GM21390 (cell line): ENCODE measurements around the gene SELENOO.
A peak's percentile ranks its signal among the peaks of the same experiment; 100 is the strongest.
"Not testable (repeated sequence)": the region's sequence is repeated elsewhere in the genome, so short reads cannot be mapped to it uniquely, and the experiment has no call there.

Experiments
- ATAC-seq: cut with Tn5 transposase; IDR thresholded peaks from one replicate; pipeline ENCODE4 v1.9.1; 2021; ENCODE audit not compliant: unreplicated experiment

SELENOO gene, protein sequence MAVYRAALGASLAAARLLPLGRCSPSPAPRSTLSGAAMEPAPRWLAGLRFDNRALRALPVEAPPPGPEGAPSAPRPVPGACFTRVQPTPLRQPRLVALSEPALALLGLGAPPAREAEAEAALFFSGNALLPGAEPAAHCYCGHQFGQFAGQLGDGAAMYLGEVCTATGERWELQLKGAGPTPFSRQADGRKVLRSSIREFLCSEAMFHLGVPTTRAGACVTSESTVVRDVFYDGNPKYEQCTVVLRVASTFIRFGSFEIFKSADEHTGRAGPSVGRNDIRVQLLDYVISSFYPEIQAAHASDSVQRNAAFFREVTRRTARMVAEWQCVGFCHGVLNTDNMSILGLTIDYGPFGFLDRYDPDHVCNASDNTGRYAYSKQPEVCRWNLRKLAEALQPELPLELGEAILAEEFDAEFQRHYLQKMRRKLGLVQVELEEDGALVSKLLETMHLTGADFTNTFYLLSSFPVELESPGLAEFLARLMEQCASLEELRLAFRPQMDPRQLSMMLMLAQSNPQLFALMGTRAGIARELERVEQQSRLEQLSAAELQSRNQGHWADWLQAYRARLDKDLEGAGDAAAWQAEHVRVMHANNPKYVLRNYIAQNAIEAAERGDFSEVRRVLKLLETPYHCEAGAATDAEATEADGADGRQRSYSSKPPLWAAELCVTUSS

DNA sequence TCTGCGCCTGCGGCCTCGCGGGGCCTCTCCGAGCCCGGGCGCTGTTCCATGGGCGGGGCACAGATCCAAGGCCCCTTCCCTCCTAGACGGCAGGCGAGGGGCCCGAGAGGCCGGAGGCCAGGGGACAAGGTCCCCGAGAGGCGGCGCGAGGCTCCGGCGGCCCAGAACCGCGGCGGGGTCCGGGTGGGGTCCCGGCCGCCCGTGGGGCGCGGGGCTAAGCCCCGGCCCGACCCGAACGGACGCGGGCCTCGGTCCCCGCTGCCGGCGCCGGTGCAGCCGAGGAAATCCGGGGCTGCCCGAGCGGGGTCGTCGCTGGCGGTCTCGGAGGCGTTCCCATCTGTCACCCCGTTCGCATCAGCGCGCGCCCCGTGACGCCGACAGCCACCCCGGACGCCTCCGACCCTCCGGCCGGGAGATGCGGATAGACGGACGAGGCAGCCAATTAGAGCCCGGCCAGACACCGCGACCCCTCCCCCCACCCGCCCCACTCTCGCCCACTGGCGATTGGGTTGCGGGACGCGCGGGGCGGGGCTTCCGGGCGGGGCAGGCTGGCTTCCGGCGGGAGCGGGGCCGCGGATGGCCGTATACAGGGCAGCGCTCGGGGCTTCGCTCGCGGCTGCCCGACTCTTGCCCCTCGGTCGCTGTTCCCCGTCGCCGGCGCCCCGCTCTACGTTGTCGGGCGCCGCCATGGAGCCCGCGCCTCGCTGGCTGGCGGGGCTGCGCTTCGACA, at the start of gene SELENOO:
Gene SELENOO, plus strand, starts transcription at position 551 of the 730 bp plus-strand sequence. Its CDS starts 26 bp downstream, at position 577.
- ATAC-seq = peak; percentile 61

- no peak for ATAC-seq
These were observed 49.0 kb upstream of the SELENOO start for GRCh38 chr22:50151571-50152537.

- no peak for ATAC-seq
These were observed 47.6 kb upstream of the SELENOO start for GRCh38 chr22:50153056-50153755.

GRCh38 chr22:50153756-50154140, 47.1 kb upstream of the SELENOO start:
- no peak for ATAC-seq

DNA sequence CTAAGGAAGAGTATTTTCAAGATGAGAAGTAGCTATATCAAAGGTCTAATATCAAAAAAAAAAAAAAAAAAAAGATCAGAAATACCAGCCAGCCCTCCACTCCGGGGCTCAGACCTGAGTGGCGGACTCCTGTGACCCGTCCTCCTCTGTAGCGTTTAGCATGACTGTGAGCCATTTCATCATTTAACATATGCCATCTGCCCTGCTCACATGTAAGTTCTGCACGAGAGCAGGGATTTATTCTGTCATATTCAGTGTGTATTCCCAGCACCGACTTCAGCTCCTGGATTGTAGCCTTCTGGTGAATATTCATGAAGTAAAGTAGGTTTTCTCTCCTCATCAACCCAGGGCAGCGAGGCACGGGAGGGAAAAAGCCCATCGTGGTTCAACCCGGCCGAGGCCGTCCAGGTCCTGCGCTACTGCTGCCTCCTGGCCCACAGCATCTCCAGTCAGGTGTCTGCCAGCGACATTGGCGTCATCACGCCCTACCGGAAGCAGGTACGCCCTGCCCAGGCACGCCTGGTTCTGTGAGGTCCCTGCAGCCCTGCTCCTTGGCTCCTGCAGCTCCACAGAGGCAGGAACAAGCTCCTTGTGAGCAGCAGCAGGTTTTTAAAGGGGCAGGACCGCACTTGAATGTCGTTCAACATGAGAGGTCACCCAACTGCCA, 43.0 kb upstream of the SELENOO start:
- no peak for ATAC-seq

DNA sequence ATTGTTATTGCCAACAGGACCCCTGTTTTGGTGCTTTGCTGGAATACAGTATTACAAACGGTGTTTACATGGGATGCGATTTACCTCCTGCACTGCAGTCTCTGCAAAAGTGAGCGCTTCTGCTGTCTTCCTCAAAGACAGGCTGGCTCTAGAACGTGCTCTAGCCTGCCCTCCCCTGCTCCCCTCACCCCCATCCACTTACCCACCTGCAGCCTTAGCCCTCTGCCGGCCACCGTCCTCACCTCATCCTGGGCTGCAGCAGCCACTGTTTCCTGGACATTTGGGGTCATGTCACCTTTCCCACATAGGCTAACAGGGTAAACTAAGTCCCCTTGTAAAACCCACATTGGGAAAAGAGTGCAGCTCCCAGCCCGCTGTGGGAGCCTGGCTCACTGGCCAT, 39.9 kb upstream of the SELENOO start:
- no peak for ATAC-seq

DNA sequence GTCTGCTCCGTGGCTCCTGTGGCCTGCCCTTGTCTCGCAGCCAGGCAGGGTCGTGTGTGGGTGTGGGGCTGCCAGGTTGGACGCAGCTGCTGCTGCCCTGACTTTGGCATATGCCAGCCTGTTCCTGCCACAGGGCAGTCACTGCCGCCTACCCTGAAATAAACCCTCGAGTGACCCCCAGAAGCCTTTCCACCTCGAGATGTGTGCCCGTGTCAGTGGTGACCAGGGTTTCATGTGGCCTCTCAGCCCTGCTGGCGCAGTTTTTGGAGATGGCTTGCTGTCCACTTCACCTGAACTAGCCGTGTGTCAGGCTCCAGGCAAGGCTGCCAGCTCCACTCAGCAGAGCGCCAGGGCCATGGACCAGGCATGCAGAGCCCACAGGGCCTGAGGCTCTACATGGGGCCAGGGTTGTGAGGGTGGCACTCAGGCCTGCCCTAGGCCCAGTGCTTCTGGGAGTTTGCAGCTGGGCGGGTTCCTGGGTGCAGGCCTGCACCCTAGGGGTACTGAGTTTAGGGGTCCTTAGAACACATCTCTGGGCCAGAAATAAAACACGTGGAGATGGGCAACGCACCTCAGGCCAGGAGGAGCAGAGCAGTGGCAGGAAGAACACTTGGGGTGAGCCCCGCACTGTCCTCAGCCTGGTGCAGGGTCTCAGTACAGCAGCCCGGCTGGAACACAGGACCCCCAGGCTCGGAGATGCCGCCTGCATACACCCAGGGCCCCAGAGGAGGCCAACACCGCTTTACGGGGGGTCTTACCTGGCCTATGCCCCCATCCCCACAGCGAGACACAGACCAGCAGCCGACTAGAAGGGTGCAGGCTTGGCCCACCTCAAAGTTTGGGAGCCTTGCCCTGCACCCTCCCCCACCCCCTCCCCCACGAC, 39.1 kb upstream of the SELENOO start:
- no peak for ATAC-seq

GRCh38 chr22:50162391-50162956, 38.3 kb upstream of the SELENOO start:
- ATAC-seq = no peak

- ATAC-seq = no peak
These were observed 35.2 kb upstream of the SELENOO start for GRCh38 chr22:50165436-50166123.

DNA sequence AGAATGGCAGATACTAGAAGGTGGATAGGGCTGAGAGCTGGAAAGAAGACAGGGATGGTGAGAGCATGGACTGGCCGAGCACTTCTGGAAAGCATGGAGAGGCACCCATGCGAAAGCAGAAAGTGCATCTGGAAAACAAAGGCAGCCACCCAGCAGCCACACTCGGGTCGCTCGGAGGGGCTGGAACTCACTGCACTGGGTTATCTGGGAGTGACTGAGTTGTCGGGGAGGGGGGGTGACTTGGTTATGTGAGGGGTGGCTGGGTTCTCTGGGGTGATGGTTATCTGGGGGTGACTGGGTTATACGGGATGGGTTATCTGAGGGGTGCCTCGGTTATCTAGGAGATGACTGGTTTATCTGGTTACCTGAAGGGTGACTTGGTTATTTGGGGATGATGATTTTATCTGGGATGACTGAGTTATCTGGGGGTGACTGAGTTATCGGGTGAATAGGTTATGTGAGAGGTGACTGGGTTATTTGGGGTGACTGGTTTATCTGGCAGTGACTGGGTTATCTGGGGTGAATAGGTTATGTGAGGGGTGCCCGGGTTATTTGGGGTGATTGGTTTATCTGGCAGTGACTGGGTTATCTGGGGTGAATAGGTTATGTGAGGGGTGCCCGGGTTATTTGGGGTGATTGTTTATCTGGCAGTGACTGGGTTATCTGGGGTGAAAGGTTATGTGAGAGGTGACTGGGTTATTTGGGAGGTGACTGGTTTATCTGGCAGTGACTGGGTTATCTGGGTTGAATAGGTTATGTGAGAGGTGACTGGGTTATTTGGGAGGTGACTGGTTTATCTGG, 32.9 kb upstream of the SELENOO start:
- no peak for ATAC-seq

DNA sequence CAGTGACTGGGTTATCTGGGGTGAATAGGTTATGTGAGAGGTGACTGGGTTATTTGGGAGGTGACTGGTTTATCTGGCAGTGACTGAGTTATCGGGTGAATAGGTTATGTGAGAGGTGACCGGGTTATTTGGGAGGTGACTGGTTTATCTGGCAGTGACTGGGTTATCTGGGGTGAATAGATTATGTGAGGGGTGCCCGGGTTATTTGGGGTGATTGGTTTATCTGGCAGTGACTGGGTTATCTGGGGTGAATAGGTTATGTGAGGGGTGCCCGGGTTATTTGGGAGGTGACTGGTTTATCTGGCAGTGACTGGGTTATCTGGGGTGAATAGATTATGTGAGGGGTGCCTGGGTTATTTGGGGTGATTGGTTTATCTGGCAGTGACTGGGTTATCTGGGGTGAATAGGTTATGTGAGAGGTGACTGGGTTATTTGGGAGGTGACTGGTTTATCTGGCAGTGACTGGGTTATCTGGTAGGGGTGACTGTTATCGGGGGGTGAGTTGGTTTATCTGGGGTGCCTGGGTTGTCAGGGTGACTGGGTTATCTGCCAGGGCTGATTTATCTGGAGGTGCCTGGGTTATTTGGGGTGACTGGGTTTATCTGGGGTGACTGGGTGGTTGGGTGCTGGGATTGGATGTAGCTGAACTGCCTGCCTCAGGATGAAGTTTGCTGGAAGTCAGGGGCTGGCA, 32.2 kb upstream of the SELENOO start:
- ATAC-seq = not testable (repeated sequence)

GRCh38 chr22:50169181-50169759, 31.5 kb upstream of the SELENOO start:
- ATAC-seq = no peak

GRCh38 chr22:50169774-50170341, 31.0 kb upstream of the SELENOO start:
- no peak for ATAC-seq

- no peak for ATAC-seq
These were observed 30.1 kb upstream of the SELENOO start, which contains the start of gene PANX2 for GRCh38 chr22:50170453-50171318. TSS of gene PANX2 (plus strand) at chr22:50170731. CDS start at chr22:50170731, 0 bp downstream.
